ENCODE data around the gene SYT1. TPM values are rescaled to one million over a fixed set of nuclear protein-coding genes. Genes with fewer than 3 reads are reported as not detected.

The SYT1 gene
- total and polyA plus RNA-seq, 2 of the 4 experiments (the other 2 are of a cell fraction), result 2.8 to 3.0 TPM

DNA sequence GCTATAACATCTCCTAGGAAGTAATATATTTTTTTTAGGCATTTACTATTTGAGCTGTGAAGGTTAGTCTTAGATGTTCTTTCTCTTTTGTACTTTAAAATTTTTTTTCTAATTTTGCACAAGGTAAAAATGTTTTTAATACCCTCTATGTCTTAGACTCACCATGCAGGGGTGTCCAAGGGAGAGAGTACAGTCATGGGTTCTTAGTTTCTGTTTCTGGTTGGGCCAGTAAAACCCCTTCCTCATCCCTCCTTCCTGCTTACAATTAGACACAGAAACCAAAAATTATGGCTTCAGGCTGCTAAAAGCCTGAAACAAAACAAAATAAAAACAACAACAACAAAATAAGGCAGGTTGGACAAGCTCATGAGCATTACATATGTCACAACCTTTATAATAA lies 193.0 kb downstream of the SYT1 start (continued):
- TF ChIP-seq MAZ (IDR thresholded peaks at IDR 0.05; ENCODE audit: borderline replicate concordance, low read depth, low read length) (no peak), RAD21 (IDR thresholded peaks at IDR 0.05; ENCODE audit: low read length) (no peak), CHD1 (IDR thresholded peaks at IDR 0.05; ENCODE audit: low read depth, low read length) (no peak), CEBPB (IDR thresholded peaks at IDR 0.05; ENCODE audit: low read depth, low read length) (no peak)

DNA sequence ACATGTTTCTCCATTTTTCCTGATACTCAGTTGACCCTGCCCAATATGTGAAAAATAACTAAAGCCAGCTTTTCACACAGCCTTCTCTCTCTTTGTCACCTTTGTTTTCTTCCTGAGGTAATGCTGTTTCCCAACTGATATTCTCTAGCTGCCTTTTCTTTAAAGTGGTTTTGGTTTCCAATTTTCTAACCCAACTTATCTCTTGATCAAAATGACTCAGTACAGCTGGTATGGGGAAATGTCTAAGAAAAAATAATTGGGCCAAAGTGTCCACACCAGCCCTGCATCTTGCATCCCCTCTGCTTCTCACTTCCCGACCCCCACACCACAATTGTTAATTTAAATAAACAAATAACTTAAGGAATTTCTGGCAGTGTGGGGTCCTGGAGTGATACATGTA lies 193.8 kb downstream of the SYT1 start:
- Histone ChIP-seq H3K14ac (replicated peaks; ENCODE audit: low read depth, low read length) (peak overlapping the region; percentile 52; the same call in 1 of the 2 replicates), H3K9me3 (ENCODE audit: control insufficient read depth, insufficient read depth, low read length) (no peaks in the 10 kb centered on the region), H4K5ac (ENCODE audit: low read depth, low read length) (no peak overlapping the region), H3K18ac (ENCODE audit: low read depth, low read length) (no peak overlapping the region; the same call in 1 of the 2 replicates), H3K27me3 (ENCODE audit: control insufficient read depth, insufficient read depth, low read length) (no peaks in the 10 kb centered on the region), H2BK120ac (ENCODE audit: low read depth, low read length) (peak overlapping the region; percentile 52), H2BK5ac (ENCODE audit: low read depth, low read length, poor library complexity, severe bottlenecking) (no peak overlapping the region), H3K4ac (ENCODE audit: low read depth, low read length) (peak overlapping the region; percentile 48; the same call in 1 of the 2 replicates), H3K9ac (ENCODE audit: low read depth, low read length) (no peak overlapping the region), H2BK15ac (ENCODE audit: low read depth, low read length) (no peak overlapping the region), H4K8ac (ENCODE audit: low read depth in 2 of 2, low read length in 2 of 2) (0 out of 4 replicates have a peak overlapping the region, but pooled peaks of 1 of the 2 experiments have one; percentile 14), H3K23ac (ENCODE audit: low read depth, low read length) (peak overlapping the region; percentile 74; the same call in 1 of the 2 replicates), H2AFZ (replicated peaks; ENCODE audit: low read length, poor library complexity) (no peak overlapping the region), H3K4me3 (ENCODE audit: insufficient read depth, low read depth, low read length) (no peak overlapping the region), H4K20me1 (ENCODE audit: insufficient read depth, low read length) (no peaks in the 10 kb centered on the region), H2AK5ac (ENCODE audit: low read depth, low read length) (no peak overlapping the region), H3K79me1 (ENCODE audit: low read depth in 1 of 2, low read length in 2 of 2) (no peaks in the 10 kb centered on the region), H4K91ac (ENCODE audit: insufficient read depth, low read depth, low read length) (no peak overlapping the region), H3K9me1 (ENCODE audit: insufficient read depth, low read length) (peaks cover 3% of the 10 kb centered on the region; the same call in 1 of the 2 replicates), H3K27ac (ENCODE audit: insufficient read depth, low read length) (no peak overlapping the region), H3K36me3 (ENCODE audit: control insufficient read depth, insufficient read depth, low read length) (no peaks in the 10 kb centered on the region), H3K4me1 (ENCODE audit: control insufficient read depth, insufficient read depth, low read length) (no peaks in the 10 kb centered on the region; the same call in 1 of the 2 replicates), H3K4me2 (ENCODE audit: low read depth, low read length) (no peak overlapping the region), H3K56ac (ENCODE audit: extremely low read depth, insufficient read depth, low read length) (no peak overlapping the region), H2AK9ac (replicated peaks; ENCODE audit: low read depth, low read length, poor library complexity) (no peak overlapping the region), H2BK20ac (ENCODE audit: low read depth, low read length) (peak overlapping the region; percentile 83)
- dilution Hi-C loops (cut with HindIII; ENCODE audit: low sequenced_read_pairs, unreplicated experiment) (no loop called here), in situ Hi-C loops (cut with MboI; ENCODE audit: low sequenced_read_pairs) (no loop called here), intact Hi-C loops (cut with micrococcal nuclease) (no loop called here)
- BruUV-seq (replicated peaks), result no TSS peak
- CTCF ChIA-PET, result interaction anchor here (0.6 to 1.4 kb wide), 2 partner anchors 586 to 666 kb away, joined by 3 read pairs; no protein-coding TSS in a partner anchor
- WGBS, 2 experiments (ENCODE audit: extremely low coverage in 2 of 2, insufficient read length in 1 of 2), result no CpG with 5 or more reads among the region's 1 CpG
- POLR2A ChIA-PET (ENCODE audit: unreplicated experiment), result no interaction called here
- ATAC-seq (ENCODE audit: low read depth), result no peak
- peak; percentile 46 for DNase-seq
- TF ChIP-seq, protein P1, sequence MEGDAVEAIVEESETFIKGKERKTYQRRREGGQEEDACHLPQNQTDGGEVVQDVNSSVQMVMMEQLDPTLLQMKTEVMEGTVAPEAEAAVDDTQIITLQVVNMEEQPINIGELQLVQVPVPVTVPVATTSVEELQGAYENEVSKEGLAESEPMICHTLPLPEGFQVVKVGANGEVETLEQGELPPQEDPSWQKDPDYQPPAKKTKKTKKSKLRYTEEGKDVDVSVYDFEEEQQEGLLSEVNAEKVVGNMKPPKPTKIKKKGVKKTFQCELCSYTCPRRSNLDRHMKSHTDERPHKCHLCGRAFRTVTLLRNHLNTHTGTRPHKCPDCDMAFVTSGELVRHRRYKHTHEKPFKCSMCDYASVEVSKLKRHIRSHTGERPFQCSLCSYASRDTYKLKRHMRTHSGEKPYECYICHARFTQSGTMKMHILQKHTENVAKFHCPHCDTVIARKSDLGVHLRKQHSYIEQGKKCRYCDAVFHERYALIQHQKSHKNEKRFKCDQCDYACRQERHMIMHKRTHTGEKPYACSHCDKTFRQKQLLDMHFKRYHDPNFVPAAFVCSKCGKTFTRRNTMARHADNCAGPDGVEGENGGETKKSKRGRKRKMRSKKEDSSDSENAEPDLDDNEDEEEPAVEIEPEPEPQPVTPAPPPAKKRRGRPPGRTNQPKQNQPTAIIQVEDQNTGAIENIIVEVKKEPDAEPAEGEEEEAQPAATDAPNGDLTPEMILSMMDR (conservative IDR thresholded peaks at IDR 0.05; ENCODE audit: low read depth, low read length), result no peak
- no peak for TF ChIP-seq MAFK (IDR thresholded peaks at IDR 0.05; ENCODE audit: low read depth, low read length)
- TF ChIP-seq RFX5 (IDR thresholded peaks at IDR 0.05; ENCODE audit: low read depth, low read length), result no peak
- no peak for TF ChIP-seq FOS (IDR thresholded peaks at IDR 0.05; ENCODE audit: low read depth, low read length)
- TF ChIP-seq BHLHE40 (IDR thresholded peaks at IDR 0.05; ENCODE audit: low read depth, low read length), result no peak
- TF ChIP-seq CEBPB (IDR thresholded peaks at IDR 0.05; ENCODE audit: low read depth, low read length), result no peak
- TF ChIP-seq, protein P2, sequence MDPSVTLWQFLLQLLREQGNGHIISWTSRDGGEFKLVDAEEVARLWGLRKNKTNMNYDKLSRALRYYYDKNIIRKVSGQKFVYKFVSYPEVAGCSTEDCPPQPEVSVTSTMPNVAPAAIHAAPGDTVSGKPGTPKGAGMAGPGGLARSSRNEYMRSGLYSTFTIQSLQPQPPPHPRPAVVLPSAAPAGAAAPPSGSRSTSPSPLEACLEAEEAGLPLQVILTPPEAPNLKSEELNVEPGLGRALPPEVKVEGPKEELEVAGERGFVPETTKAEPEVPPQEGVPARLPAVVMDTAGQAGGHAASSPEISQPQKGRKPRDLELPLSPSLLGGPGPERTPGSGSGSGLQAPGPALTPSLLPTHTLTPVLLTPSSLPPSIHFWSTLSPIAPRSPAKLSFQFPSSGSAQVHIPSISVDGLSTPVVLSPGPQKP (IDR thresholded peaks at IDR 0.05; ENCODE audit: borderline replicate concordance, low read depth, low read length), result no peak
- TF ChIP-seq POLR2A (IDR thresholded peaks at IDR 0.05; ENCODE audit: low read depth, low read length), result no peak
- TF ChIP-seq NFE2L2 (IDR thresholded peaks at IDR 0.05; ENCODE audit: low read depth, low read length), result no peak
- TF ChIP-seq, protein P3, sequence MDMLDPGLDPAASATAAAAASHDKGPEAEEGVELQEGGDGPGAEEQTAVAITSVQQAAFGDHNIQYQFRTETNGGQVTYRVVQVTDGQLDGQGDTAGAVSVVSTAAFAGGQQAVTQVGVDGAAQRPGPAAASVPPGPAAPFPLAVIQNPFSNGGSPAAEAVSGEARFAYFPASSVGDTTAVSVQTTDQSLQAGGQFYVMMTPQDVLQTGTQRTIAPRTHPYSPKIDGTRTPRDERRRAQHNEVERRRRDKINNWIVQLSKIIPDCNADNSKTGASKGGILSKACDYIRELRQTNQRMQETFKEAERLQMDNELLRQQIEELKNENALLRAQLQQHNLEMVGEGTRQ (IDR thresholded peaks at IDR 0.05; ENCODE audit: low read depth, low read length), result no peak
- no peak for TF ChIP-seq MXI1 (IDR thresholded peaks at IDR 0.05; ENCODE audit: borderline replicate concordance, low read depth, low read length)
- TF ChIP-seq SMC3 (IDR thresholded peaks at IDR 0.05; ENCODE audit: low read depth, low read length), result no peak
